ENCODE results near the gene DRG2.

- TF ChIP-seq MZF1 (tag by site-specific recombination; IDR thresholded peaks at IDR 0.05; ENCODE audit: borderline replicate concordance) (no peak), ZNF600 (tag by site-specific recombination; IDR thresholded peaks at IDR 0.05) (no peak), ZNF843 (tag by site-specific recombination; IDR thresholded peaks at IDR 0.05) (no peak), ZEB2 (tag by site-specific recombination; IDR thresholded peaks at IDR 0.05) (no peak), ZFP69B (tag by site-specific recombination; IDR thresholded peaks at IDR 0.05) (no peak)
- TF ChIP-seq, protein P1, sequence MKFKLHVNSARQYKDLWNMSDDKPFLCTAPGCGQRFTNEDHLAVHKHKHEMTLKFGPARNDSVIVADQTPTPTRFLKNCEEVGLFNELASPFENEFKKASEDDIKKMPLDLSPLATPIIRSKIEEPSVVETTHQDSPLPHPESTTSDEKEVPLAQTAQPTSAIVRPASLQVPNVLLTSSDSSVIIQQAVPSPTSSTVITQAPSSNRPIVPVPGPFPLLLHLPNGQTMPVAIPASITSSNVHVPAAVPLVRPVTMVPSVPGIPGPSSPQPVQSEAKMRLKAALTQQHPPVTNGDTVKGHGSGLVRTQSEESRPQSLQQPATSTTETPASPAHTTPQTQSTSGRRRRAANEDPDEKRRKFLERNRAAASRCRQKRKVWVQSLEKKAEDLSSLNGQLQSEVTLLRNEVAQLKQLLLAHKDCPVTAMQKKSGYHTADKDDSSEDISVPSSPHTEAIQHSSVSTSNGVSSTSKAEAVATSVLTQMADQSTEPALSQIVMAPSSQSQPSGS (tag by site-specific recombination; IDR thresholded peaks at IDR 0.05; ENCODE audit: low read depth) = no peak
Measured at GRCh38 chr17:18138065-18138749, 50.5 kb downstream of the DRG2 start.

All from HEK293 (cell line).